ENCODE data around the gene RGCC.
"Not testable (repeated sequence)": the region's sequence is repeated elsewhere in the genome, so short reads cannot be mapped to it uniquely, and the experiment has no call there.

The RGCC gene

GRCh38 chr13:41504657-41505056 is 47.3 kb downstream of the RGCC start:
- H3K9ac ChIP-seq (ENCODE audit: low read depth, low read length, poor library complexity); H2AFZ ChIP-seq (ENCODE audit: low read length); H3K4me3 ChIP-seq (ENCODE audit: low read length in 2 of 2); H3K18ac ChIP-seq (ENCODE audit: low read length); H3K9me3 ChIP-seq (replicated peaks in 1 of 2; ENCODE audit: control insufficient read depth in 2 of 2, insufficient read depth in 1 of 2, low read depth in 1 of 2, low read length in 2 of 2); H4K91ac ChIP-seq (ENCODE audit: low read depth, low read length, poor library complexity); H2BK120ac ChIP-seq (ENCODE audit: low read depth, low read length); H2BK15ac ChIP-seq (ENCODE audit: low read length); H3K14ac ChIP-seq (ENCODE audit: low read length); H3K4ac ChIP-seq (ENCODE audit: low read length); H3K23ac ChIP-seq (ENCODE audit: low read depth, low read length, poor library complexity); H3K36me3 ChIP-seq (replicated peaks in 1 of 2; ENCODE audit: control insufficient read depth in 2 of 2, insufficient read depth in 2 of 2, low read length in 2 of 2); H2BK12ac ChIP-seq (ENCODE audit: low read length); H2AK5ac ChIP-seq (ENCODE audit: low read depth, low read length); H3K4me2 ChIP-seq (ENCODE audit: insufficient read depth, low read length, poor library complexity, severe bottlenecking); DNase-seq (ENCODE audit: low spot score); H3K27ac ChIP-seq (replicated peaks; ENCODE audit: low read length); H2BK5ac ChIP-seq (ENCODE audit: low read length); H3K4me1 ChIP-seq (ENCODE audit: control insufficient read depth in 2 of 2, insufficient read depth in 1 of 2, low read depth in 1 of 2, low read length in 2 of 2); H3K79me1 ChIP-seq (ENCODE audit: low read depth, low read length); H4K8ac ChIP-seq (ENCODE audit: low read depth, low read length); H3K27me3 ChIP-seq (ENCODE audit: control insufficient read depth in 3 of 3, insufficient read depth in 3 of 3, low read depth in 1 of 3, low read length in 3 of 3): not testable (repeated sequence)

GRCh38 chr13:41505209-41505835 is 48.0 kb downstream of the RGCC start:
- no CpG with 5 or more reads among the region's 2 CpGs for WGBS, 2 donors (ENCODE audit: extremely low coverage in 2 of 2, insufficient read length in 2 of 2, insufficient replicate concordance in 1 of 2)
- Histone ChIP-seq H3K18ac (ENCODE audit: low read length) (no peak overlapping the region), H3K14ac (ENCODE audit: low read length) (no peak overlapping the region), H3K23ac (ENCODE audit: low read depth, low read length, poor library complexity) (no peak overlapping the region), H2BK5ac (ENCODE audit: low read length) (no peak overlapping the region), H2AFZ (ENCODE audit: low read length) (no peak overlapping the region), H3K36me3 (replicated peaks in 1 of 2; ENCODE audit: control insufficient read depth in 2 of 2, insufficient read depth in 2 of 2, low read length in 2 of 2) (no peaks in the 10 kb centered on the region), H2BK12ac (ENCODE audit: low read length) (no peak overlapping the region), H3K4me3 (ENCODE audit: low read length in 2 of 2) (peak overlapping the region in 1 of 2 donors; percentile 61), H3K9me3 (replicated peaks in 1 of 2; ENCODE audit: control insufficient read depth in 2 of 2, insufficient read depth in 1 of 2, low read depth in 1 of 2, low read length in 2 of 2) (peaks cover 2 to 3% of the 10 kb centered on the region in 2 donors), H3K79me1 (ENCODE audit: low read depth, low read length) (no peaks in the 10 kb centered on the region), H4K91ac (ENCODE audit: low read depth, low read length, poor library complexity) (no peak overlapping the region), H4K8ac (ENCODE audit: low read depth, low read length) (no peak overlapping the region), H3K4me2 (ENCODE audit: insufficient read depth, low read length, poor library complexity, severe bottlenecking) (no peak overlapping the region), H3K4me1 (ENCODE audit: control insufficient read depth in 2 of 2, insufficient read depth in 1 of 2, low read depth in 1 of 2, low read length in 2 of 2) (no peaks in the 10 kb centered on the region), H3K27me3 (ENCODE audit: control insufficient read depth in 3 of 3, insufficient read depth in 3 of 3, low read depth in 1 of 3, low read length in 3 of 3) (peaks cover 0 to 6% (median 0%) of the 10 kb centered on the region in 3 experiments), H2BK15ac (ENCODE audit: low read length) (no peak overlapping the region), H3K4ac (ENCODE audit: low read length) (no peak overlapping the region), H2AK5ac (ENCODE audit: low read depth, low read length) (no peak overlapping the region), H3K9ac (ENCODE audit: low read depth, low read length, poor library complexity) (no peak overlapping the region), H3K27ac (replicated peaks; ENCODE audit: low read length) (no peak overlapping the region), H2BK120ac (ENCODE audit: low read depth, low read length) (no peak overlapping the region)
- DNase-seq (ENCODE audit: low spot score) = no peak

- Histone ChIP-seq H4K8ac (ENCODE audit: low read depth, low read length) (no peak overlapping the region), H2BK120ac (ENCODE audit: low read depth, low read length) (no peak overlapping the region), H3K36me3 (replicated peaks in 1 of 2; ENCODE audit: control insufficient read depth in 2 of 2, insufficient read depth in 2 of 2, low read length in 2 of 2) (no peaks in the 10 kb centered on the region), H3K27ac (replicated peaks; ENCODE audit: low read length) (no peak overlapping the region), H3K4me3 (ENCODE audit: low read length in 2 of 2) (no peak overlapping the region), H3K9ac (ENCODE audit: low read depth, low read length, poor library complexity) (no peak overlapping the region), H2BK12ac (ENCODE audit: low read length) (no peak overlapping the region), H2AK5ac (ENCODE audit: low read depth, low read length) (no peak overlapping the region), H3K4me2 (ENCODE audit: insufficient read depth, low read length, poor library complexity, severe bottlenecking) (no peak overlapping the region), H3K4me1 (ENCODE audit: control insufficient read depth in 2 of 2, insufficient read depth in 1 of 2, low read depth in 1 of 2, low read length in 2 of 2) (no peaks in the 10 kb centered on the region), H3K9me3 (replicated peaks in 1 of 2; ENCODE audit: control insufficient read depth in 2 of 2, insufficient read depth in 1 of 2, low read depth in 1 of 2, low read length in 2 of 2) (peaks cover 2 to 3% of the 10 kb centered on the region in 2 donors), H2AFZ (ENCODE audit: low read length) (no peak overlapping the region), H3K27me3 (ENCODE audit: control insufficient read depth in 3 of 3, insufficient read depth in 3 of 3, low read depth in 1 of 3, low read length in 3 of 3) (peaks cover 0 to 6% (median 0%) of the 10 kb centered on the region in 3 experiments), H3K23ac (ENCODE audit: low read depth, low read length, poor library complexity) (no peak overlapping the region), H2BK15ac (ENCODE audit: low read length) (no peak overlapping the region), H3K18ac (ENCODE audit: low read length) (no peak overlapping the region), H3K14ac (ENCODE audit: low read length) (no peak overlapping the region), H2BK5ac (ENCODE audit: low read length) (no peak overlapping the region), H3K79me1 (ENCODE audit: low read depth, low read length) (no peaks in the 10 kb centered on the region), H4K91ac (ENCODE audit: low read depth, low read length, poor library complexity) (no peak overlapping the region), H3K4ac (ENCODE audit: low read length) (no peak overlapping the region)
- DNase-seq (ENCODE audit: low spot score) = no peak
- WGBS, 2 donors (ENCODE audit: extremely low coverage in 2 of 2, insufficient read length in 2 of 2, insufficient replicate concordance in 1 of 2) = no CpG with 5 or more reads among the region's 1 CpG
Observed at GRCh38 chr13:41506312-41506711, 49.0 kb downstream of the RGCC start.

GRCh38 chr13:41509971-41510370 is 52.6 kb downstream of the RGCC start:
- no peak overlapping the region for H2BK15ac ChIP-seq (ENCODE audit: low read length)
- no peak for DNase-seq (ENCODE audit: low spot score)
- H3K18ac ChIP-seq (ENCODE audit: low read length) = no peak overlapping the region
- H3K4me1 ChIP-seq (ENCODE audit: control insufficient read depth in 2 of 2, insufficient read depth in 1 of 2, low read depth in 1 of 2, low read length in 2 of 2) = no peaks in the 10 kb centered on the region
- H3K9ac ChIP-seq (ENCODE audit: low read depth, low read length, poor library complexity) = no peak overlapping the region
- H3K27ac ChIP-seq (replicated peaks; ENCODE audit: low read length) = no peak overlapping the region
- no peak overlapping the region for H4K91ac ChIP-seq (ENCODE audit: low read depth, low read length, poor library complexity)
- H3K27me3 ChIP-seq (ENCODE audit: control insufficient read depth in 3 of 3, insufficient read depth in 3 of 3, low read depth in 1 of 3, low read length in 3 of 3) = no peaks in the 10 kb centered on the region
- no peak overlapping the region for H3K14ac ChIP-seq (ENCODE audit: low read length)
- H3K4me3 ChIP-seq (ENCODE audit: low read length in 2 of 2) = no peak overlapping the region
- H4K8ac ChIP-seq (ENCODE audit: low read depth, low read length) = no peak overlapping the region
- H2AFZ ChIP-seq (ENCODE audit: low read length) = no peak overlapping the region
- no peaks in the 10 kb centered on the region for H3K9me3 ChIP-seq (replicated peaks in 1 of 2; ENCODE audit: control insufficient read depth in 2 of 2, insufficient read depth in 1 of 2, low read depth in 1 of 2, low read length in 2 of 2)
- no CpG with 5 or more reads among the region's 3 CpGs for WGBS, 2 donors (ENCODE audit: extremely low coverage in 2 of 2, insufficient read length in 2 of 2, insufficient replicate concordance in 1 of 2)
- H2BK12ac ChIP-seq (ENCODE audit: low read length) = no peak overlapping the region
- no peak overlapping the region for H3K4me2 ChIP-seq (ENCODE audit: insufficient read depth, low read length, poor library complexity, severe bottlenecking)
- no peak overlapping the region for H3K23ac ChIP-seq (ENCODE audit: low read depth, low read length, poor library complexity)
- H3K4ac ChIP-seq (ENCODE audit: low read length) = no peak overlapping the region
- no peak overlapping the region for H2BK5ac ChIP-seq (ENCODE audit: low read length)
- no peaks in the 10 kb centered on the region for H3K79me1 ChIP-seq (ENCODE audit: low read depth, low read length)
- H3K36me3 ChIP-seq (replicated peaks in 1 of 2; ENCODE audit: control insufficient read depth in 2 of 2, insufficient read depth in 2 of 2, low read length in 2 of 2) = no peaks in the 10 kb centered on the region
- no peak overlapping the region for H2BK120ac ChIP-seq (ENCODE audit: low read depth, low read length)
- no peak overlapping the region for H2AK5ac ChIP-seq (ENCODE audit: low read depth, low read length)

Data from neuronal stem cell (in vitro differentiated cells).